G401 (cell line): ENCODE results near the gene BACE2. TPM values are rescaled to one million over a fixed set of nuclear protein-coding genes. Genes with fewer than 3 reads are reported as not detected.

Experiments used
- DNase-seq: peaks from one replicate; pipeline ENCODE4 v3.0.0-alpha.2; 2015; ENCODE audit warnings: low spot score
- in situ Hi-C: cut with HindIII; loops from 2 replicates; pipeline ENCODE4 v1.10.0; 2016; ENCODE audit warnings: low sequenced_read_pairs, mixed read lengths
- total RNA-seq: library from RNA; depleted of rRNA; stranded (reverse); fragments of >200 nt; shearing (Covaris generic); gene quantifications from 2 replicates; pipeline ENCODE4 v1.2.3, GENCODE V29; 2014; rRNA removed

The BACE2 gene
- total RNA-seq, 1 experiment from 2014 or later, result not detected

- in situ Hi-C loops, result no loop called here
- no peak for DNase-seq
Observed at GRCh38 chr21:41325138-41325912, 157.4 kb downstream of the BACE2 start.

- in situ Hi-C loops, result no loop called here
- DNase-seq, result no peak
Observed at GRCh38 chr21:41326414-41327080, 158.6 kb downstream of the BACE2 start.

- in situ Hi-C loops, result no loop called here
- DNase-seq, result no peak
Observed at GRCh38 chr21:41327753-41328152, 159.8 kb downstream of the BACE2 start.

- DNase-seq, result no peak
Observed at GRCh38 chr21:41328660-41329607, 161.0 kb downstream of the BACE2 start.

More at GRCh38 chr21:41328660-41329607, 161.0 kb downstream of the BACE2 start:
- in situ Hi-C loops, result no loop called here

Other genes with a start within 250 kb of the BACE2 start
- gene FAM3B, start 148.6 kb downstream of the BACE2 start, total RNA-seq, result not detected in 2 replicates
- not detected in 2 replicates for gene MX2, start 193.9 kb downstream of the BACE2 start, total RNA-seq